GM12878 (cell line): ENCODE measurements around the gene DPYSL4. TPM values are rescaled to one million over a fixed set of nuclear protein-coding genes. Genes with fewer than 3 reads are reported as not detected.

ENCODE experiments used
- ATAC-seq: fragments of 200-7000 bp; cut with Tn5 transposase; 3 replicates; pipeline ENCODE4 v1.9.1; 2020; ENCODE audit warnings: mild to moderate bottlenecking, moderate library complexity
- BruUV-seq: library from RNA; stranded (reverse); fragments of 400-500 nt; replicated peaks from 2 replicates; lab custom pipeline; 2021; lab: Mats Ljungman, UMichigan
- CTCF ChIA-PET: fragments of 300-600 bp; sonication (Branson Sonifier 250); formaldehyde crosslinking; extraction: SDS; loops from one replicate; lab custom pipeline; 2021; ENCODE audit warnings: inconsistent platforms; lab: Yijun Ruan, JAX
- POLR2A ChIA-PET: fragments of 350-600 bp; formaldehyde crosslinking; extraction: SDS; loops from one replicate; lab custom pipeline; 2021; ENCODE audit warnings: inconsistent platforms; lab: Charles Lee
- RAD21 ChIA-PET: fragments of 300-600 bp; sonication (Branson Sonifier 250); formaldehyde crosslinking; loops from one replicate; lab custom pipeline; 2023; ENCODE audit warnings: antibody characterized with exemption; ENCODE audit not compliant: unreplicated experiment; lab: Charles Lee
- SMC1A ChIA-PET: fragments of 300-600 bp; sonication (Branson Sonifier 250); formaldehyde crosslinking; loops from one replicate; lab custom pipeline; 2023; ENCODE audit not compliant: unreplicated experiment, uncharacterized antibody; lab: Charles Lee
- DNase-seq: peaks from one replicate; pipeline ENCODE4 v3.0.0-alpha.2; 2011; ENCODE audit warnings: low read depth, low spot score
- FAIRE-seq: peaks from 3 replicates; lab custom pipeline; 2011; peaks lifted over from hg19 to GRCh38; lab: Jason Lieb, UNC
- H2AFZ ChIP-seq: 2 replicates; pipeline ENCODE4 v1.6.0; 2011; ENCODE audit warnings: low read depth, low read length, control low read depth; ENCODE audit not compliant: control insufficient read depth
- H3K27ac ChIP-seq: 2 replicates; pipeline ENCODE4 v1.5.1; 2011; ENCODE audit warnings: control low read depth; ENCODE audit not compliant: control insufficient read depth, insufficient read depth
- H3K27me3 ChIP-seq, 2 experiments: replicated peaks in 1 of 2; 2 replicates each; pipeline versions ENCODE4 v1.6.0 to v1.6.1; 2011; ENCODE audit warnings: low read length in 1 of 2; ENCODE audit not compliant: control insufficient read depth in 2 of 2, insufficient read depth in 2 of 2
- H3K36me3 ChIP-seq, 2 experiments: 2 replicates each; pipeline ENCODE4 v1.5.1; 2011; ENCODE audit warnings: low read length in 1 of 2; ENCODE audit not compliant: control insufficient read depth in 2 of 2, insufficient read depth in 2 of 2
- H3K4me1 ChIP-seq: 2 replicates; pipeline ENCODE4 v1.6.1; 2011; ENCODE audit warnings: mild to moderate bottlenecking, low read length, moderate library complexity, mixed read lengths; ENCODE audit not compliant: control insufficient read depth, insufficient read depth
- H3K4me2 ChIP-seq: 2 replicates; pipeline ENCODE4 v1.6.0; 2011; ENCODE audit warnings: control low read depth; ENCODE audit not compliant: control insufficient read depth, insufficient read depth
- H3K4me3 ChIP-seq: fragments of 200-600 bp; sonication (generic); 2 replicates; pipeline ENCODE4 v1.5.1; 2016
- H3K79me2 ChIP-seq: 2 replicates; pipeline ENCODE4 v1.6.0; 2011; ENCODE audit warnings: low read length; ENCODE audit not compliant: control insufficient read depth, insufficient read depth
- H3K9ac ChIP-seq: 2 replicates; pipeline ENCODE4 v1.8.0; 2011; ENCODE audit warnings: low read length, control low read depth, mixed read lengths; ENCODE audit not compliant: control insufficient read depth, insufficient read depth
- H3K9me3 ChIP-seq: replicated peaks from 3 replicates; pipeline ENCODE4 v1.5.1; 2011; ENCODE audit warnings: mild to moderate bottlenecking, low read length; ENCODE audit not compliant: control insufficient read depth, insufficient read depth
- H4K20me1 ChIP-seq: 2 replicates; pipeline ENCODE4 v1.6.0; 2011; ENCODE audit not compliant: control insufficient read depth, insufficient read depth
- CBFB ChIP-seq: IDR thresholded peaks from 2 replicates; pipeline ENCODE4 v1.6.1; 2016; ENCODE audit warnings: antibody characterized with exemption, low read depth
- E2F4 ChIP-seq: IDR thresholded peaks from 2 replicates; pipeline ENCODE4 v1.6.1; 2012; ENCODE audit warnings: low read depth, low read length, improper control_type of control experiment
- EP300 ChIP-seq, 2 experiments: fragments of 150-350 bp in 1 of 2; IDR thresholded peaks; 2 replicates each; pipeline ENCODE4 v1.6.1; 2011 to 2012; ENCODE audit warnings: low read depth in 2 of 2, low read length in 2 of 2, borderline replicate concordance in 1 of 2, improper control_type of control experiment in 1 of 2, inconsistent platforms in 1 of 2; ENCODE audit not compliant: control insufficient read depth in 1 of 2
- GATAD2B ChIP-seq: fragments of 450-650 bp; conservative IDR thresholded peaks from 2 replicates; pipeline ENCODE4 v1.6.1; 2017; ENCODE audit warnings: low read depth, mild to moderate bottlenecking, moderate library complexity
- MEF2A ChIP-seq: IDR thresholded peaks from 2 replicates; pipeline ENCODE4 v1.6.1; 2011; ENCODE audit warnings: low read depth, mild to moderate bottlenecking, low read length, moderate library complexity; ENCODE audit not compliant: insufficient read depth
- MYB ChIP-seq: fragments of 150-350 bp; IDR thresholded peaks from 2 replicates; pipeline ENCODE4 v1.6.1; 2014; ENCODE audit warnings: mild to moderate bottlenecking, low read depth, low read length, borderline replicate concordance
- NFIC ChIP-seq: IDR thresholded peaks from 2 replicates; pipeline ENCODE4 v1.6.1; 2012; ENCODE audit warnings: low read depth, mild to moderate bottlenecking, inconsistent platforms, low read length, moderate library complexity
- WGBS: methylation state at CpG from one replicate; pipeline ENCODE4 v1.1.6; 2016; ENCODE audit warnings: low lambda C conversion rate; ENCODE audit not compliant: insufficient replicate concordance, insufficient coverage; ENCODE audit errors: missing lambda C conversion rate; 5-methylcytosine and 5-hydroxymethylcytosine counted together
- in situ Hi-C: fragments of 300-500 bp; cut with MboI; formaldehyde crosslinking; loops from 9 replicates; pipeline ENCODE4 v1.14.3; 2018; ENCODE audit warnings: mixed read lengths
- intact Hi-C: fragments of 100-400 bp; cut with micrococcal nuclease; formaldehyde crosslinking; loops from one replicate; pipeline ENCODE4 v1.14.2; 2022; ENCODE audit not compliant: unreplicated experiment
- polyA plus RNA-seq, 11 experiments: library from polyadenylated mRNA; depleted of rRNA in 4 of 11; unstranded in 6 of 11; stranded (reverse) in 5 of 11; fragments of >200 nt; fragmentation: Nextera tagmentation in 4 of 11; fragmentation: Illumina TruSeq in 1 of 11; extraction: Ambion mirVana in 4 of 11; extraction: Trizol in 1 of 11; gene quantifications; 1 replicate in 1 of 11; 2 replicates in 10 of 11; pipeline versions ENCODE4 v1.2.1 to v1.2.3, GENCODE V29; 2011 to 2016; ENCODE audit warnings: inconsistent platforms in 2 of 11, missing spikeins in 2 of 11, low read depth in 1 of 11
- total RNA-seq, 4 experiments: library from RNA; depleted of rRNA in 3 of 4; stranded (reverse); fragments of >200 nt in 3 of 4; fragmentation: Illumina TruSeq in 1 of 4; extraction: Trizol in 1 of 4; gene quantifications; 2 replicates each; pipeline versions ENCODE4 v1.2.1 to v1.2.3, GENCODE V29; 2013 to 2021

The DPYSL4 gene
- total and polyA plus RNA-seq, 10 of the 15 experiments (the other 5 are each of a cell fraction or from before 2014, with no cell fraction given), result 0.10 to 0.21 TPM; not detected in 8

- CTCF ChIA-PET, result no interaction called here
- intact Hi-C loops, result no loop called here
- POLR2A ChIA-PET, result no interaction called here
- in situ Hi-C loops, result no loop called here
- SMC1A ChIA-PET, result no interaction called here
- TF ChIP-seq EP300 (IDR thresholded peaks at IDR 0.05; ENCODE audit: borderline replicate concordance in 1 of 2, control insufficient read depth in 1 of 2, low read depth in 2 of 2, low read length in 2 of 2), result no peak
- no peak for TF ChIP-seq NFIC
- no peak for TF ChIP-seq MYB
- TF ChIP-seq MEF2A, result no peak
- no peak for TF ChIP-seq CBFB
- TF ChIP-seq GATAD2B, result no peak
- no peak for TF ChIP-seq E2F4
- no peaks in the 10 kb centered on the region; the same call in 2 of the 3 replicates for H3K9me3 ChIP-seq
- H3K79me2 ChIP-seq, result no peaks in the 10 kb centered on the region
- FAIRE-seq (no peak), DNase-seq (no peak), ATAC-seq (no peak)
- RAD21 ChIA-PET, result no interaction called here
- H3K27ac ChIP-seq, result no peak overlapping the region
- no peaks in the 10 kb centered on the region for H3K36me3 ChIP-seq
- H3K27me3 ChIP-seq, result no peaks in the 10 kb centered on the region
- H3K4me1 ChIP-seq, result no peaks in the 10 kb centered on the region
- no peak overlapping the region for H3K4me2 ChIP-seq
- no peak overlapping the region for H2AFZ ChIP-seq
- H3K9ac ChIP-seq, result no peak overlapping the region
- 16% methylated on average over 6 of the region's 6 CpGs for WGBS
- H4K20me1 ChIP-seq, result no peaks in the 10 kb centered on the region
- BruUV-seq, result no TSS peak
- no peak overlapping the region for H3K4me3 ChIP-seq
Measured at GRCh38 chr10:132178046-132178445, 8.7 kb upstream of the DPYSL4 start.
